K562 (cell line): ENCODE measurements around the gene VPS9D1. TPM values are rescaled to one million over a fixed set of nuclear protein-coding genes. Genes with fewer than 3 reads are reported as not detected.

Experiments
- ATAC-seq: fragments of 200-7000 bp; cut with Tn5 transposase; 3 replicates; pipeline ENCODE4 v1.9.1; 2020; ENCODE audit warnings: moderate library complexity
- BruUV-seq: library from RNA; stranded (reverse); fragments of 400-500 nt; replicated peaks from 2 replicates; lab custom pipeline; 2021; lab: Mats Ljungman, UMichigan
- CTCF ChIA-PET: fragments of 300-600 bp; formaldehyde crosslinking; extraction: SDS; loops from one replicate; lab custom pipeline; 2021; ENCODE audit warnings: low intra/inter-chr PET ratio; lab: Yijun Ruan, JAX
- POLR2A ChIA-PET: fragments of 300-600, 350-650 bp; sonication (Branson Sonifier 250); formaldehyde crosslinking; extraction: SDS; loops from one replicate; lab custom pipeline; 2021; ENCODE audit warnings: antibody characterized with exemption, inconsistent platforms; lab: Yijun Ruan, JAX
- DNase-seq, 4 experiments: peaks; one replicate each; pipeline versions ENCODE4 v3.0.0 to v3.0.0-alpha.2; 2011 to 2018; ENCODE audit warnings: low spot score in 3 of 4, mixed read lengths in 3 of 4; ENCODE audit errors: extremely low read depth in 1 of 4
- FAIRE-seq: peaks from 2 replicates; lab custom pipeline; 2011; peaks lifted over from hg19 to GRCh38; lab: Jason Lieb, UNC
- H2AFZ ChIP-seq: 2 replicates; pipeline ENCODE4 v1.6.0; 2011; ENCODE audit warnings: low read depth, low read length, control low read depth, inconsistent platforms
- H3K27ac ChIP-seq: fragments of 200-600 bp; 3 replicates; pipeline ENCODE4 v1.8.0; 2011; ENCODE audit warnings: low read depth, mild to moderate bottlenecking, control low read depth, inconsistent platforms, low read length, moderate library complexity, mixed read lengths; ENCODE audit errors: extremely low read depth
- H3K27me3 ChIP-seq, 2 experiments: fragments of 300-600 bp in 1 of 2; 2 replicates in 1 of 2; 3 replicates in 1 of 2; pipeline versions ENCODE4 v1.6.0 to v1.8.0; 2011; ENCODE audit warnings: inconsistent platforms in 2 of 2, low read length in 2 of 2, mild to moderate bottlenecking in 1 of 2, mixed read lengths in 1 of 2, moderate library complexity in 1 of 2; ENCODE audit not compliant: control insufficient read depth in 2 of 2, insufficient read depth in 2 of 2
- H3K36me3 ChIP-seq: fragments of 300-600 bp; 3 replicates; pipeline ENCODE4 v1.8.0; 2011; ENCODE audit warnings: mild to moderate bottlenecking, low read length, inconsistent platforms; ENCODE audit not compliant: control insufficient read depth, insufficient read depth
- H3K4me1 ChIP-seq, 2 experiments: fragments of 200-600 bp in 1 of 2; replicated peaks in 1 of 2; 2 replicates in 1 of 2; 3 replicates in 1 of 2; pipeline versions ENCODE4 v1.5.1 to v1.8.0; 2011; ENCODE audit warnings: inconsistent platforms in 2 of 2, low read length in 2 of 2, mild to moderate bottlenecking in 1 of 2, mixed read lengths in 1 of 2, moderate library complexity in 1 of 2; ENCODE audit not compliant: control insufficient read depth in 2 of 2, insufficient read depth in 2 of 2
- H3K4me2 ChIP-seq: 2 replicates; pipeline ENCODE4 v1.6.1; 2011; ENCODE audit warnings: low read length, control low read depth, inconsistent platforms, mixed read lengths; ENCODE audit not compliant: insufficient read depth
- H3K4me3 ChIP-seq: fragments of 200-600 bp; sonication (generic), shearing (Covaris generic); 2 replicates; pipeline ENCODE4 v1.5.1; 2016; ENCODE audit warnings: control low read depth, inconsistent platforms
- H3K79me2 ChIP-seq: fragments of 200-600 bp; 3 replicates; pipeline ENCODE4 v1.8.0; 2011; ENCODE audit warnings: low read length, inconsistent platforms; ENCODE audit not compliant: control insufficient read depth, insufficient read depth
- H3K9ac ChIP-seq, 2 experiments: 2 replicates each; pipeline versions ENCODE4 v1.6.0 to v1.6.1; 2011; ENCODE audit warnings: low read depth in 2 of 2, low read length in 2 of 2, control low read depth in 1 of 2, inconsistent platforms in 1 of 2, mild to moderate bottlenecking in 1 of 2, mixed read lengths in 1 of 2; ENCODE audit not compliant: insufficient read depth in 1 of 2
- H3K9me1 ChIP-seq: one replicate; pipeline ENCODE4 v1.6.0; 2011; ENCODE audit warnings: inconsistent platforms, mild to moderate bottlenecking, low read length, moderate library complexity; ENCODE audit not compliant: control insufficient read depth, insufficient read depth
- H3K9me3 ChIP-seq: replicated peaks from 2 replicates; pipeline ENCODE4 v1.5.1; 2011; ENCODE audit warnings: low read depth, low read length, inconsistent platforms; ENCODE audit not compliant: control insufficient read depth, insufficient read depth
- H4K20me1 ChIP-seq: replicated peaks from 2 replicates; pipeline ENCODE4 v1.6.1; 2011; ENCODE audit warnings: low read length, inconsistent platforms, mixed read lengths; ENCODE audit not compliant: control insufficient read depth, insufficient read depth
- ARHGAP35 ChIP-seq: fragments of 450-650 bp; IDR thresholded peaks from 2 replicates; pipeline ENCODE4 v1.6.1; 2018; ENCODE audit not compliant: partially characterized antibody
- CGGBP1 ChIP-seq: fragments of 250-450 bp; sonication (Bioruptor Pico); IDR thresholded peaks from 2 replicates; pipeline ENCODE4 v1.9.0; 2021; ENCODE audit warnings: mild to moderate bottlenecking
- DMBX1 ChIP-seq: fragments of 250-450 bp; sonication (Bioruptor Pico); IDR thresholded peaks from 2 replicates; pipeline ENCODE4 v1.8.0; 2022; ENCODE audit warnings: inconsistent platforms, mild to moderate bottlenecking, moderate library complexity, borderline replicate concordance
- GABPB2 ChIP-seq: fragments of 250-450 bp; sonication (Bioruptor Pico); conservative IDR thresholded peaks from 2 replicates; pipeline ENCODE4 v1.5.1; 2021; ENCODE audit warnings: mild to moderate bottlenecking
- GATA2 ChIP-seq: sonication (generic); formaldehyde crosslinking; IDR thresholded peaks from 2 replicates; pipeline ENCODE4 v1.4.0; 2020; ENCODE audit warnings: mild to moderate bottlenecking, missing genetic modification reagents
- KLF16 ChIP-seq: IDR thresholded peaks from 2 replicates; pipeline ENCODE4 v1.6.1; 2016; ENCODE audit warnings: antibody characterized with exemption
- NFE2 ChIP-seq: IDR thresholded peaks from 2 replicates; pipeline ENCODE4 v1.6.1; 2014; ENCODE audit warnings: antibody characterized with exemption, low read depth
- NONO ChIP-seq, 2 experiments: fragments of 200-400 bp in 1 of 2; fragments of 450-650 bp in 1 of 2; formaldehyde crosslinking in 1 of 2; IDR thresholded peaks; 2 replicates each; pipeline ENCODE4 v1.6.1; 2017; ENCODE audit warnings: low read depth in 2 of 2, mild to moderate bottlenecking in 2 of 2, moderate library complexity in 2 of 2, low read length in 1 of 2
- PCBP2 ChIP-seq: fragments of 200-400 bp; formaldehyde crosslinking; IDR thresholded peaks from 2 replicates; pipeline ENCODE4 v1.6.1; 2018; ENCODE audit warnings: low read length, low read depth, mild to moderate bottlenecking, moderate library complexity; ENCODE audit not compliant: poor library complexity, severe bottlenecking
- POLR2AphosphoS5 ChIP-seq: IDR thresholded peaks from 2 replicates; pipeline ENCODE4 v1.6.1; 2011; ENCODE audit warnings: mild to moderate bottlenecking, low read depth, low read length, moderate library complexity; ENCODE audit not compliant: control insufficient read depth, insufficient read depth
- POLR2B ChIP-seq: fragments of 450-650 bp; IDR thresholded peaks from 2 replicates; pipeline ENCODE4 v1.6.1; 2018; ENCODE audit warnings: low read depth; ENCODE audit not compliant: partially characterized antibody
- POLR2G ChIP-seq: fragments of 200-400 bp; formaldehyde crosslinking; IDR thresholded peaks from 2 replicates; pipeline ENCODE4 v1.6.1; 2017; ENCODE audit warnings: low read depth, mild to moderate bottlenecking, antibody characterized with exemption, low read length, moderate library complexity
- RBFOX2 ChIP-seq: fragments of 200-400 bp; formaldehyde crosslinking; IDR thresholded peaks from 2 replicates; pipeline ENCODE4 v1.6.1; 2017; ENCODE audit warnings: low read depth, mild to moderate bottlenecking, low read length, moderate library complexity
- RBM22 ChIP-seq: fragments of 200-400 bp; formaldehyde crosslinking; IDR thresholded peaks from 2 replicates; pipeline ENCODE4 v1.6.1; 2018; ENCODE audit warnings: low read length, low read depth; ENCODE audit not compliant: poor library complexity, severe bottlenecking
- SIN3B ChIP-seq: fragments of 450-650 bp; IDR thresholded peaks from 2 replicates; pipeline ENCODE4 v1.6.1; 2017; ENCODE audit warnings: low read depth, mild to moderate bottlenecking, moderate library complexity
- SIRT6 ChIP-seq: IDR thresholded peaks from one replicate; pipeline ENCODE4 v1.6.1; 2012; ENCODE audit warnings: low read depth, mild to moderate bottlenecking, control low read depth, inconsistent platforms, low read length, moderate library complexity
- SUPT5H ChIP-seq: fragments of 450-650 bp; IDR thresholded peaks from 2 replicates; pipeline ENCODE4 v1.6.1; 2016
- ZNF121 ChIP-seq: sonication (generic); formaldehyde crosslinking; conservative IDR thresholded peaks from 2 replicates; pipeline ENCODE4 v1.8.0; 2022; ENCODE audit warnings: missing genetic modification reagents
- ZNF354B ChIP-seq: fragments of 250-450 bp; sonication (Bioruptor Pico); IDR thresholded peaks from 2 replicates; pipeline ENCODE4 v1.4.0; 2020
- ZNF668 ChIP-seq: fragments of 250-450 bp; sonication (Bioruptor Pico); IDR thresholded peaks from 2 replicates; pipeline ENCODE4 v1.8.0; 2022; ENCODE audit warnings: mild to moderate bottlenecking, inconsistent platforms
- ZNF699 ChIP-seq: fragments of 250-450 bp; sonication (Bioruptor Pico); IDR thresholded peaks from 2 replicates; pipeline ENCODE4 v1.8.0; 2021; ENCODE audit warnings: mild to moderate bottlenecking, moderate library complexity; ENCODE audit not compliant: insufficient replicate concordance
- WGBS: fragments of 100-300 bp; shearing (Covaris generic); methylation state at CpG from one replicate; pipeline ENCODE4 v1.1.6; 2016; ENCODE audit warnings: low coverage, mixed read lengths; ENCODE audit not compliant: insufficient coverage; ENCODE audit errors: missing lambda C conversion rate; 5-methylcytosine and 5-hydroxymethylcytosine counted together
- in situ Hi-C: fragments of 300-500 bp; cut with MboI; formaldehyde crosslinking; loops from 4 replicates; pipeline ENCODE4 v1.15.0; 2018; ENCODE audit warnings: inconsistent platforms, mixed read lengths
- intact Hi-C: fragments of 100-400 bp; cut with micrococcal nuclease; formaldehyde crosslinking; loops from 2 replicates; pipeline ENCODE4 v1.14.2; 2022
- polyA plus RNA-seq, 8 experiments: library from polyadenylated mRNA; depleted of rRNA in 4 of 8; stranded (reverse) in 5 of 8; unstranded in 3 of 8; fragments of >200 nt; fragmentation: Nextera tagmentation in 2 of 8; fragmentation: Illumina TruSeq in 1 of 8; extraction: Ambion mirVana in 2 of 8; extraction: Trizol in 1 of 8; gene quantifications; 2 replicates each; pipeline versions ENCODE4 v1.2.1 to v1.2.3, GENCODE V29; 2011 to 2014; ENCODE audit warnings: inconsistent platforms in 1 of 8, missing spikeins in 1 of 8
- total RNA-seq, 7 experiments: library from RNA; depleted of rRNA in 6 of 7; stranded (reverse); fragments of >200 nt in 6 of 7; fragmentation: Illumina TruSeq in 2 of 7; extraction: Trizol in 2 of 7; gene quantifications; 2 replicates each; pipeline versions ENCODE4 v1.2.1 to v1.2.3, GENCODE V29; 2011 to 2021; ENCODE audit warnings: low replicate concordance in 1 of 7

VPS9D1 gene
- total and polyA plus RNA-seq, 9 of the 15 experiments (the other 6 are each of a cell fraction or from before 2014, with no cell fraction given): 0.33 to 3.1 (median 1.1) TPM

DNA sequence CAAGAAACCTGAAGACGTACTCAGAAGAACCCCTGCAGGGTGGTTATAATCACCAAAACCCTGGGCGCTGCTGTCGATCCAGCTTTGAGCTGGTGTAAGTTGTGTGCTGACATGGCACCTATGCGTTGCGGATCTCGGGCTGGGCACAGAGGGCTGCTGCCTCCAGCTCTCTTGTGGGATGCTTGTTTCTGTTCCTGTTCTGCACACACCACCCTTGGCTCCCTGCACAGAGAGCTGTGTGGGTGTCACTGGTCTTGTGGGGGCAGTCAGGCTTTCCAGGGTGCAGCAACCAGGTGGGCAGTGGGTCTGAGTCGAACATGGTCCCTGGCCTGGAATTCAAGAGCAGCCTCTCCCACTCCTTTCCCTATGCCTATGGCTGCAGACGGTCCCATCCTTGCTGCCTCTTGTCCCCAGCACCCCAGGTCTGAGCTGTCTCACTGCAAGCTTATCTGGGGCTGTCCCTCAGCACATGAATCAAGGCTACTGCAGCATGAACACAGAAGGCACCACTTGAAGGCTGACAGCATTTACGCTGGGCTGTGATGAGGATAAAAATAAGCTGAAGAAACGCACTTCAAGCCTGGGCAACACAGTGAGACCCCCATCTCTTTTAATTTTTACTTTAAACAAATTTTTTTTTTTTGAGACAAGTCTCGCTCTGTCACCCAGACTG lies 20.8 kb upstream of the VPS9D1 start (continued):
- peak; percentile 49; the same call in 1 of the 2 replicates for TF ChIP-seq ZNF121 (CRISPR knock-in tag)
- peak; percentile 35; the same call in 1 of the 2 replicates for TF ChIP-seq RBFOX2
- TF ChIP-seq POLR2B: peak; percentile 1
- no peak for TF ChIP-seq GATA2 (CRISPR knock-in tag)
- TF ChIP-seq KLF16: no peak
- no peak for TF ChIP-seq ZNF699 (CRISPR knock-in tag)

GRCh38 chr16:89739383-89739782 lies 18.7 kb upstream of the VPS9D1 start:
- Histone ChIP-seq H3K27me3 (no peaks in the 10 kb centered on the region), H2AFZ (no peak overlapping the region), H3K36me3 (peaks cover 96% of the 10 kb centered on the region), H3K9me1 (no peaks in the 10 kb centered on the region), H3K4me3 (no peak overlapping the region), H3K9me3 (no peaks in the 10 kb centered on the region), H3K4me1 (0 out of 5 replicates have a peak, but pooled peaks cover 0 to 4% of the 10 kb centered on the region in 2 experiments), H3K9ac (no peak overlapping the region), H3K4me2 (no peak overlapping the region), H3K27ac (no peak overlapping the region), H4K20me1 (peaks cover 6% of the 10 kb centered on the region; the same call in 1 of the 2 replicates), H3K79me2 (0 out of 3 replicates have a peak, but pooled peaks cover 3% of the 10 kb centered on the region)
- FAIRE-seq: no peak
- TF ChIP-seq RBFOX2: peak; percentile 49
- TF ChIP-seq POLR2G: peak; percentile 73
- TF ChIP-seq ARHGAP35: no peak
- no peak for TF ChIP-seq SIN3B
- 0 out of 2 replicates have a peak, but pooled peaks have one; percentile 16 for TF ChIP-seq SUPT5H
- TF ChIP-seq SIRT6: peak; percentile 49
- no peak for TF ChIP-seq ZNF668 (CRISPR knock-in tag)
- no peak for TF ChIP-seq PCBP2
- no peak for TF ChIP-seq DMBX1 (CRISPR knock-in tag)
- no peak for TF ChIP-seq CGGBP1 (CRISPR knock-in tag)
- TF ChIP-seq NONO (IDR thresholded peaks at IDR 0.05; ENCODE audit: low read depth in 2 of 2, low read length in 1 of 2): no peak
- TF ChIP-seq NFE2: no peak
- no peak for TF ChIP-seq ZNF354B (CRISPR knock-in tag)
- TF ChIP-seq GABPB2 (CRISPR knock-in tag): no peak
- peak; percentile 85 for TF ChIP-seq RBM22
- TF ChIP-seq POLR2AphosphoS5: 0 out of 2 replicates have a peak, but pooled peaks have one; percentile 23
- CTCF ChIA-PET: no interaction called here
- POLR2A ChIA-PET: interaction anchor here (0.6 to 5.4 kb wide), 7 partner anchors 8 to 134 kb away, joined by 3 to 37 read pairs (median 4); partner anchors contain the start of gene TCF25
- intact Hi-C loops: no loop called here
- WGBS: 74% methylated on average over 6 of the region's 9 CpGs
- BruUV-seq: no TSS peak
- DNase-seq: no peak
- in situ Hi-C loops: no loop called here
- ATAC-seq: peak; percentile 6; the same call in 2 of the 3 replicates
